Measurements from ENCODE around the gene GCM1.
"Not testable (repeated sequence)": the region's sequence is repeated elsewhere in the genome, so short reads cannot be mapped to it uniquely, and the experiment has no call there.

The GCM1 gene, protein sequence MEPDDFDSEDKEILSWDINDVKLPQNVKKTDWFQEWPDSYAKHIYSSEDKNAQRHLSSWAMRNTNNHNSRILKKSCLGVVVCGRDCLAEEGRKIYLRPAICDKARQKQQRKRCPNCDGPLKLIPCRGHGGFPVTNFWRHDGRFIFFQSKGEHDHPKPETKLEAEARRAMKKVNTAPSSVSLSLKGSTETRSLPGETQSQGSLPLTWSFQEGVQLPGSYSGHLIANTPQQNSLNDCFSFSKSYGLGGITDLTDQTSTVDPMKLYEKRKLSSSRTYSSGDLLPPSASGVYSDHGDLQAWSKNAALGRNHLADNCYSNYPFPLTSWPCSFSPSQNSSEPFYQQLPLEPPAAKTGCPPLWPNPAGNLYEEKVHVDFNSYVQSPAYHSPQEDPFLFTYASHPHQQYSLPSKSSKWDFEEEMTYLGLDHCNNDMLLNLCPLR

DNA sequence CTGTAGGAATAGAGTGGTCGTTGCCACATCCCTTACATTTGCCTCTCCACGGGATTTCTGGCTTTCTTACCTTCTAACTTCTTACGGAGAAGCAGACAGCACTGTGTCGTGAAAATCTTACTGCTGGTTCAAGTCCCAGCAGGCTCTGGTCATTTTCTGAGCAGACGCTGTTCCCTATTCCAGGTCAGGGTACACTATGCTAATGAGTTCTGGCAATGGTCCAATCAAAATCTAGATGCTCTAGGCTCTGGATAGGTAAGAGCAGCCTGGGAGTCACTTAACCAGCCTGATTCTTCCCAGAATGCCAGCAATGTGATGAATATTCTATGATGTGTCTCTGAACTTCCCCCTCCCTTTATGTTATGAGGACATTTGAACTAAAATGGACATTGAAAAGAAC is at the start of gene GCM1:
TSS of gene GCM1 (minus strand) at position 158 of the 400 bp plus-strand sequence. CDS start 3,209 bp downstream, outside the sequence.
- no peak for DNase-seq

DNA sequence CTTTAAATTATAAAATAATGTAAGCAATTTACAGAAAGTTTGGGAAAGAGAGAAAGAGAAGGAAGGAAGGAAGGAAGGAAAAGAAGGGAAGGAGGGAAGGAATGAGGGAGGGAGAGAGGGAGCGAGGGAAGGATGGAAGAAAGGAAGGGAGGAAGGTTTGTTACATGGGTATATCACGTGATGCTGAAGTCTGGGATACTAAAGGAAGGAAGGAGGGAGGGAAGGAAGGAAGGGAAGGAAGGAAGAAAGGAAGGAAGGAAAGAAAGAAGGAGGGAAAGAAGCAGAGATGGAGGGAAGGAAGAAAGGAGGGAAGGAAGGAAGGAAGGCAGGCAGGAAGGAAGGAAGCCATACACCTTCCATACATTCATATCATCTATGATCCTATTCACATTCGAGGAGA is 48.9 kb upstream of the GCM1 start:
- no peak for DNase-seq

DNA sequence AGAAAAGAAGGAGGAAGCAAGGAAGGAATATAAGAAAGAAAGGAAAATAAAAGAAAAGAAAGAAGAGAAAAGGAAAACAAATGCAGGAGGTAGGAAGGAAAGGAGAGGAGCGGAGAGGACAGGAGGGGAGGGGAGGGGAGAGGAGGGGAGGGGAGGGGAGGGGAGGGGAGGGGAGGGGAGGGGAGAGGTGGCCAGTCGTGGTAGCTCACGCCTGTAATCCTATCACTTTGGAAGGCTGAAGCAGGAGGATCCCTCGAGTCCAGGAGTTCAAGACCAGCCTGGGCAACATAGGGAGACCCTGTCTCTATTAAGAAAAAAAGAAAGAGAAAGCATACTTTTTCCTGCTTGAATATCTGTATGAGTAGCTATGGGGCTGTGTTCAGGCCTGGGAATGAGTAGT is 46.4 kb upstream of the GCM1 start:
- no peak for DNase-seq

DNA sequence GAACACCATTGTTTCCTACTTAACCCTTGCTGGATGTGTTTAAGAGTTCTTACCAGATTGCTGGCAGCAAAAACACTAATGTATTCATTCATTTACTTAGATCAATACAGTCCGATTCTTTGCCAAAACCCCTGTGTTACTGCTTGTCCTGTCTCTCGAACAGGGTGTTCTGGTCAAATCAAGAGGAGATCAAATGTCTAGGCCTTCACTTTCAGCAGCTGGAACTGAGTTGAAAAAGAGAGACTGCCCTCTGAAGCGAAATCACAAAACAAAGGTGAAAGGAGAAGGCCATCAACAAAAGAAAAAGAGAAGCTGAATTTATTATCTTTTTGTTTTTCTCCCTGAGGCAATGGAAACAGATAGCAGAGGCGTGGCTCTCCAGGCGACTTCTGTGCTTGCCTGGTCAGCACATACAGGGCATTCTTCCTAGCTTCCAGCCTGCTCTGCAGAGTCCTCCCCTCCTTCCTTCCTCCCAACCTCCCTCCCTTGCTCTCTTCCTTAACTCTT is 44.1 kb upstream of the GCM1 start:
- no peak for DNase-seq

DNA sequence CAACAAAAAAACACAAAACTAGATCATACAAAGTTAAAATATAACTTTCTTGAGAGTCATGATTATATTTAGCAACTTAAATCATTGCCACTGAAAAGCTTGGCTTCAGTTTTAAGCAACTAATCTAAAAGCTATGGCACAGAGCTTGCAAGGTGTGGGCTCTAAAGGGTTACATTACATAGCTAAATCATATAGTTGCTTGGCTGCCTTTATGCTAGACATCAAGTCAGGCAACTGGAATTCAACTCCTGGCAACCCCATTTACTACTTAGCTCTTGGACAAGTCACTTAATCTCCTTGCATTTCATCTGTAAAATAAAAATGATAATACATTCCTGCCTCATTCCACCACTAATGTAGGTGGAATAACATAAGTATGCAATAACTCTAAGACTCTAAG is 40.9 kb upstream of the GCM1 start:
- no peak for DNase-seq

DNA sequence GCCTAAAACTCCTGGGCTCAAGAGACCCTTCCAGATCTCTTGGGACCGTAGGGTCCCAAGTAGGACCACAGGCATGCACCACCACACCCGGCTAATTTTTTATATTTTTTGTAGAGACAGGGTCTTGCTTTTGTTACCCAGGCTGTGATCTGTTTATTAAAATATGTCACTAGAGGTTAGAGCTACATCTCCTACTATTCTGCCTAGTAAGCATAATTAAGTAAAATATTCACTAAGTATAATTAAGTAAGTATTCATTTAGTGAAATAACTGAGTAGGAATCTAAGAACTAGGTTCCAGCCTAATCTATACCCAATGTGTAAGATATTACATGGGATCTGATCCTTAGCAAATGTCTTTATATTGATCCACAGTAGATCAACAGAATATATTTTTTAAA is 40.2 kb upstream of the GCM1 start:
- DNase-seq: no peak

DNA sequence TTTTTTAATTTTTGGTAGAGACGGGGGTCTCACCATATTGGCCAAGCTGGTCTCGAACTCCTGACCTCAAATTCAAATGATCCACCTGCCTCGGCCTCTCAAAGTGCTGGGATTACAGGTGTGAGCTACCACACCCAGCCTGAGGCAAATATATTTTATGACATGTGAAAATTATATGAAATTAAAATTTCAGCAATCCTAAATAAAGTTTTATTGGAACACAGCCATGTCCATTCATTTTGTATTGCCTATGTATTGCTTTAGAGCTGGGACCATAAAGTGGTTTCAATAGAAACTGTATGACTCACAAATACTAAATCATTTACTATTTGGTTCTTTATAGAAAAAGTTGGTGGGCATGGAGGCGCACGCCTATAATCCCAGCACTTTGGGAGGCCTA is 32.0 kb upstream of the GCM1 start:
- DNase-seq: no peak

DNA sequence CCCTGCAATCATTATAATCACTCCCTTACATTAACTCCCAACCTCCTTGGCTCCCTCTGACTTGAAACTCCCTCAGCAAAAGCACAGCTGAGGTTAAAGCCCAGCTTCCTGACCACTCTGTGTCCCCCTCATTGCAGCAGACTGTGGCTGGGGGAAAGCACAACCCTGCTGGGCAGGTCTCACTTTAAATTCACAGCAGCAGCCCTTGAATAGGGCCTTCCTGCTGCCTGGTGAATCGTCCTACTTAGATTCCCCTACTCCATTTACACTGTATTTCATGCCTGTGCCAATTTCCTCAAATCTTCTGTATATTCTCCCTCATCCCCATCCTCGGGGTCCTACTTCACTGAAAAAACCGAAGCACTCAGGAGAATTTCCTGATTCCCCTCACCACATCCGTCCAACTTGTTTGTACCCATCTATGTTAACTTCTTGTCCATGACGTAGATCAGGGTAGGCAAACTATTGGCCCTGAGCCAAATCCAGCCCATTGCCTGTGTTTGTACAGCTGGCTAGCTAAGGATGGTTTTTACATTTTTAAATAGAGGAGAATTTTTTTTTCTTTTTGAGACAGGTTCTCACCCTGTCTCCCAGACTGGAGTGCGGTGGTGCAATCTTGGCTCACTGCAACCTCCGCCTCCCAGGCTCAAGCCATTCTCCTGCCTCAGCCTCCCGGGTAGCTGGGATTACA is 31.5 kb upstream of the GCM1 start:
- DNase-seq: no peak

DNA sequence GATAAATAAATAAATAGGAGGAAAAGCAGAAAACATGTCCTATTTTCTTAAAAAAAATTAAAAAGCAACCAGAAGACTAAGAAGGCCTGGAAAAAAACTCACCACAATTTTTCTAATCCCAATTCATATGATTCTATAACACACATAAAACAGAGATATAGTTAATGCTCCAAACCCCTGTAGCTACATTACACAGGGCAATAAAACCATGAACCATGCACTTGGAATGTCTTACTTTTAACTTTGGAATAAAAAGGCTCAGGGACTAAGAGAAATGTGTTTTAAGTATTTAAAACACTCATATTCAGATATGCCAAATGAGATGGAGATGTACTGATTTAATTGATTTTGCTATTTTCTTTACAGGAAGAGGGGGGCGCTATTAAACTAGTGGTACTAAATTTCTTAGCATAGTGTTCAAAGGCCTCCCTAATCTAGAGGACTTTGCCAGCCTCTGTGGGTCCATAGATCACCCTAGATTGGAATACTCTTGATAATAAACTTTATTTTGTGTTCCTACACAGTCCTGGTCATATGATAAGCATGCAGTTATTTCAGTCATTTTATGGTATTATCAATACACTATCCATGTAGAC is 30.3 kb upstream of the GCM1 start:
- DNase-seq: no peak

DNA sequence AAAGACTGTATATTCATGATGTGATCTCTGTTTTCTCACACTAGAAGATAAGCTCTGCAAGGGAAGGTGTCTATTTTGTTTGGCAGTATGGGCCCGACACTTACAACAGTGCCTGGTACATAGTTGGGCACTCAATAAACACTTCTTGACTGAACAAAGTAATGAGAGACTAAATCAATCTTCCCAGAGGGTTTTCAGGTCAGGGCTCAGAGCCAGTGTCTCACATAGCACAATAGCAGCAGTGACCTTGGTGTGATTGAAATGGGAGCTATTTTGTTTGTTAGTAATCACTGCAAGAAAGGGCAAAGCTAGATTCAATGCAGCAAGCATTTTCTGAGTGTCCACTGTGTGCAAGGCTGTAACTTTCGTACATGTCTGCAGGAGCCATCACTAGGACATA is 26.4 kb upstream of the GCM1 start:
- no peak for DNase-seq

DNA sequence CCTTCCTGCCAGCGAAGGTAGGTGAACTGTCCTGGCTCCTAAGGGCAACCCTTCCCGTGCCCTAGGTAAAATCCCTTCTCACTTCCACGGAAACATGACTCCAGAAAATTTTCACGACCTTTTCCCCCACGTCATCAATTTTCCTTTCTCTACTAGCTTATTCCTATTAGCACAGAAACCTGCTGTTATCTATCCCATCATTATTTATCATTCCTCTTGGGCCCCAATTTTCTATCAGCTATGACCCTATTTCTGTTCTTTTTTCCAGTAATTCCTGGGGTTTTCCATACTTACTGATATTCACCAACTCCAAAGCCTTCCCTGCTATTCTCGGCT is 23.8 kb upstream of the GCM1 start:
- DNase-seq: no peak

DNA sequence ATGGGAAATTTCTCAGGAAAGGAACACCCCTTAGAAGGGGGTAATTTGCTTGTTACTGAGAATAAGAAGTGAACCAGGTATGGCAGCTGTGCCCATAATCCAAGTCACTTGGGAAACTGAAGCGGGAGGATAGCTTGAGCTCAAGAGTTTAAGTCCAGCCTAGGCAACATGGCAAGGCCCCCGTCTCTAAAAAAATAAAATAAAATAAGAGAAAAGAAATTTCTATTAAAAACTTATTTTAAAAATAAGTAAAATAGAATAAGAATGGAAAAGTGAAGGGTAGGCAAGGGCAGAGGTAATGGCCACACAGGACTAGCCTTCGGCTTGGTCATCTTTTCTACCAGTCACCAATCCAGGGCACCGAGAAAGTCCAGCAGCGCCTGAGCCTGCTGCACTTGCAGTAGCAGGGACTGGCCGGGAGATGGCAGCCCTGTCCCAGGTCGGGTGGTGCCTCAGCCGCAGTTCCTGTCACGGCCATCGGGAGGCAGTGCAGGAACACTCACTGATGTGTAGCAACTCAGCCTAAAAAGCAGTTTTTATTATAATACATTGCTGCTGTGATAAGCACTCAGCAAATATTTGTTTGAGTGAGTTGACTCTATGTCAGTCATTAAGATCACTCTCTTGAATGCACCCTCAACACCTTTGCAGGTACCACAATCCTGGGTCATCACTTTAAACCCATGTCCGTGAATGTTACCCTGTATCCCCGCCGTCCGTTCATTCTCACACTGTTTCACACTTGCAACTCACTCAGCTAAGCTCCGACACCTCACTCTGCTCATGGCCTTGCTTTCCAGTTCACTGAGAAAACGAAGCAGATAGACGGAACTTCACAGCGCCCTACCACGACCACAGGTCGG is 23.2 kb upstream of the GCM1 start:
- peak; percentile 89 for DNase-seq

DNA sequence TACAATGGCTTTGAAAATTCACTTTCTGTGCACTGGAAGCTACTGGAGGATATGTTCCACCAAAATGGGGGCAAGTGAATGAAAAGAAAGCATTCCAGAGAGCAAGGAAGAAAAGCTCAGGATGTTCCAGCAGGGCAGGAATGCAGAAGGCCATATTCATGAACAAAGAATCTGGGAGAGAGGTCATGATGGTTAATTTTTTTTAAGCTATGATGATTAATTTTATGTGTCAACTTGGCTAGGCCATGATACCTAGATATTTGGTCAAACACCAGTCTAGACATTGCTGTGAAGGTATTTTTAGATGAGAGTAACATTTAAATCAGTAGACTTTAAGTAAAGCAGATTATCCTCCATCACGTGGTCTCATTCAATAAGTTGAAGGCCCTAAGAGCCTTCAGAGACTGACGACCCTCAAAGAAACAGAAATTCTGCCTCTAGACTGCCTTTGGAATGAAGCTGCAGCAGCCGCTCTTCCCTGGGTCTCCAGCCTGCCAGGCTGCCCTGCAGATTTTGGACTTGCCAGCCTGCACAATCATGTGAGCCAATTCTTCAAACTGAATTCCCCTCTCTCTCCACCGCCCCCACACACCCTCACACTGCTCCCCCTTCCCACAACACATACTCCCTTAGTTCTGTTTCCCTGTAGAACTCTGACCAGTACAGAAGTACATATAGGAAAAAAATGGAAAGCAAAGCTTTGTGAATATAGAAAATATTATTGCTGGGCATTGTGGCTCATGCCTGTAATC is 20.1 kb upstream of the GCM1 start:
- no peak for DNase-seq

DNA sequence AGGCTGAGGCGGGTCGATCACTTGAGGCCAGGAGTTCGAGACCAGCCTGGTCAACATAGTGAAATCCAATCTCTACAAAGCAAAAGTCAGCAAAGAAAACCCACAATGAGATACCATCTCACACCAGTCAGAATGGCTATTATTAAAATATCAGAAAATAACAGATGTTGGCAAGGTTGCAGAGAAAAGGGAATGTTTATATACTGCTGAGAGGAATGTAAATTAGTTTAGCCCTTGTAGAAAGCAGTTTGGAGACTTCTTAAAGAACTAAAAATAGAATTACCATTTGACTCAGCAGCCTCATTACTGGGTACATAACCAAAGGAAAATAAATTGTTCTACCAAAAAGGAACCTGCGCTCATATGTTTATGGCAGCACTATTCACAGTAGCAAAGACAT is 16.7 kb upstream of the GCM1 start:
- no peak for DNase-seq

DNA sequence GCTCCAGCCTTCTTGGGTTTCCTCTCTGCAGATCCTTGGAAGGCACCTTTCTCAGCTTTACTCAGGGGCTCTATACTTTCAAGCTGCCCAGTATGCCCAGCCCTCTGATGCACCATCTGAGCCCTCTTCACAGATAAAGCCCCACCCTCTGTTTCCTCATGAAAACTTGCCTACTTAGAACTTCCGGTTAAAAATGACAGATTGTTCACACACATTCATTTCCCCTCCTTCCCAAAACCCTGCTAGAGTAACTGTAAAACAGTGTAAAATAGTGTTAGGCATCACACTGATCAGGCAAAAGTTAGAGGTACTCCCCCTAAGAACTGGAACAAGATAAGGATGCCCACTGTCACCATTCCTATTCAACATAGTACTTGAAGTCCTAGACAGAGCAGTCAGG is 14.0 kb upstream of the GCM1 start:
- DNase-seq: no peak

DNA sequence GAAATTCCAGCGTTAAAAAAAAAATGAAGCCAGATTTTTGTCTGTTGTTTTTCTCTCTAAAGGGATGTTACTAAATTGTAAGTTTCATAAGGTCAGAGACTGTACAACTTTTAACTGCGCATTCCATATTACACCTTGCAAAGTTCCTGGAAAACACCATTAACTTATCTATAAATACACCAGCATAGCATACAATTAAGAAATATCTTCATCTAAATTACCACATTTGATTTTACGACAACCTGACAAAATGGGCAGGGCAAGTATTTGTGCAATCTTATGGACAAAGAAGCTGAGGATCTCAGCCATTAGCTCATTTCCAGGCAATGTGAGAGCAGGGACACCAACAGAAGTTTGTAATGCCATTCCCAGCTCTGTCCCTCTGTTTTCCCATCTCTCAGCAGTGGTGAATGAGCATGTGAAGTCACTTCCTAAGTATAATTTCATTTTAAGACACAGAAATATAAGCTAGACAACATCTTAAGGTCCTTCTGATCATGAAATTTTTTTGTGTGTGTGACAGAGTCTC is 12.9 kb upstream of the GCM1 start:
- no peak for DNase-seq

DNA sequence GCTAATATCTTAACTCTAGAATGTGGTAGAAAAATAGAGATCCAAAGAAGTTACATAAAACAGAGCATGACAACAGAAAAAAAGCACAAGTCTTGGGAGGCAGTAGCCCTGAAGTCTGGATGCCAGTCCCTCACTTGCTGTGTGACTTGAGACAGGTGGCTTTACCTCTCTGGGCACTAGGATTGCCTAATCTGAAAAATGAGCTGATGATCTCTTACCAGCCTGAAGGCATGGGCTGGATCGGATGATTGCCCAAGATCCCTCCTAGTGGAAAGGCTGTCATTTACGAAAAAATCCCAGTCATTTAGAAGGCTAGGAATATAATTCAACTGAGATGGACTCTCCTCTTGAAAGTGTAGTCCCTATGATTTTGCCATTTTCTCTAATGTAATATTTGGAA is 10.9 kb upstream of the GCM1 start:
- no peak for DNase-seq

DNA sequence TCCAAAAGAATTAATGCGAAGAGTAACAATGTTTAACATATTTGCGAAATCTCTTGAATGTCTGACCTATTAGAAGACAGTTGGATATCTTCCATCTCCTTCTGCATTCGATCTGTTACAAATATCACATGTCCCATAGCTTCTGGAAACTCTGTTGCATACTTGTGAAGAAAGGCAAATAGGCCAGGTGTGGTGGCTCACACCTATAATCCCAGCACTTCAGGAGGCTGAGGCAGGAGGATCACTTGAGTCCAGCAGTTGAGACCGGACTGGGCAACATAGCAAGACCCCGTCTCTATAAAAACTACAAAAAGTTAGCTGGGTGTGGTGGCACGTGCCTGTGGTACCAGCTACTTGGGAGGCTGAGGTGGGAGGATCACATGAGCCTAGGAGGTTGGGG is 9.4 kb upstream of the GCM1 start:
- not testable (repeated sequence) for DNase-seq

DNA sequence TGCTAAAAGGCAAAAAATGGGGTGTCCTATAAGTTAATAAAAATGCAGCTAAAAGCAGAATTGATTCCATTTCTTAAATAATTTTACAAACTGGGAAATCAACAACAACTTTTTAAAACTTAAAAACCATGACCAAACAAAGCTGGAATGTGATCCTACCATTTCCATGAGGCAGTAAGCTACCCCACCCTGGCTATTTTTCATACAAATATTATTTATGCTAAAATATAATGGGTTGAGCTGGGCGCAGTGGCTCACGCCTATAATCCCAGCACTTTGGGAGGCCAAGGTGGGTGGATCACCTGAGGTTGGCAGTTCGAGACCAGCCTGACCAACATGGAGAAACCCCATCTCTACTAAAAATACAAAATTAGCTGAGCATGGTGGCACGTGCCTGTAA is 6.6 kb upstream of the GCM1 start:
- not testable (repeated sequence) for DNase-seq

DNA sequence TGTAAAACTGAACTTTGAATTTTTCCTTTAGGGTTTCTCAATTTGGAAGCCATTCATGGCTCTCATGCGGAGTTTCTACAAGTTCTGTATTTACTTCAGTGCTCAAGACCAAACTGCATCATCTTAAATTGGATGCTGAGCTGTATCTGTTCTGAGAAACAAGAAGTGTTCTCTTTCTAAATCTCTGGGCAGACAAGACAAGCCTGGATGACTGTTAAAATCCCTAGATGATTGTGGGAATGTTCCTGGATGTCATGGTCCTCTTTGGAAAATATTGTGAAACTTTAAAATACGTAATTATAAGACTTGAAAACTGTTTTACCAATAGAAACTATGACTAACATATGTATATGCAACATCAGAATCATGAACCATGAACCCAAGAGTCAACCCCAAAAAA is 6.2 kb upstream of the GCM1 start:
- DNase-seq: no peak

DNA sequence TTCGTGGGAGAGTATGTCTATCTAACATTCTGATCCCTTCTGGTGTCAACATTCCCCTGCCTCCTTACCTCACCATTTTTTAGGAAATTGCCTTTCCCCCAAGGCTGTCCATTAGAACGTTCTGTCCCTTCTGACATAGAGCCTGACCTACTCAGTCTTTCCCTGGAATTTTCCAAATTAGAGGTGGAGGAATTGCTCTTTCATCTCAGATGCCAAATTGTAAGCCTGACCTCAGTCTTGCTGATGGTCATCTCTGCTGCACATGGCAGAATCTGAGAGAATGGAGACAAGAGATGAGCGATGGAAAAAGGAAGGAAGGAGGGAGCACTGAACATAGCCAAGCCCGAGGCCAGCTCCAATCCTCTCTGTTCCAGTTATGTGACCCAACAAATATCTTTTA is 5.4 kb upstream of the GCM1 start:
- DNase-seq: no peak

DNA sequence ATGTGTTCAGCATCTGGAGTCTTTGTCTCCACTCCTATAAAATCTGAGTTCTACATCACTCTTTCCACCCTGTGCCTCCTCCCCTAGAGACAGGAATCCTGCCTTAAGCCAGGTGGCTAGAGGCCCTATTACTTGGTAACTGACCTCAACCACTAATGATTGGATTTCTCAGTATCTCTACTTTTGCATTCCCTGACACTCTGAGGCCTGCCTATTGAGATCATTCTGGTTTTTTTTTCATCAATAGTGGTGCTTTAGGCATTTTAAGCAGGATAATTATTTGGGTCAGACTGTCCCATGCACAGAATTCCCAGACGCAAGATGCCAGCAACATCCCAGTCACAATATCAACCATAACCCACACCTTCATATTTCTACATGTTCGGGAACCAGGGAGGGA is 3.9 kb upstream of the GCM1 start:
- DNase-seq: no peak

Measured in activated CD4-positive, alpha-beta T cell treated with anti-CD3 and anti-CD28 coated beads, Interleukin-2, amount 50 U/mL, for 4 hours (primary cell).